H1 (cell line): Measurements from ENCODE around the gene SORBS1. TPM values are rescaled to one million over a fixed set of nuclear protein-coding genes. Genes with fewer than 3 reads are reported as not detected.

Experiments
- SRF ChIP-seq: IDR thresholded peaks from 2 replicates; pipeline ENCODE4 v1.6.1; 2011; ENCODE audit warnings: mild to moderate bottlenecking, low read depth, low read length, moderate library complexity
- polyA plus RNA-seq, 7 experiments: library from polyadenylated mRNA; depleted of rRNA in 3 of 7; stranded (reverse) in 5 of 7; unstranded in 2 of 7; fragments of >200 nt in 5 of 7; fragments of 200-250 nt in 2 of 7; gene quantifications; 1 replicate in 5 of 7; 2 replicates in 1 of 7; 4 replicates in 1 of 7; pipeline versions ENCODE4 v1.2.1 to v1.2.3, GENCODE V29; 2011 to 2013; ENCODE audit warnings: missing spikeins in 2 of 7, mixed read lengths in 2 of 7
- total RNA-seq: library from RNA; stranded (reverse); fragmentation: NEBNext Ultra II Directional; extraction: Animal tissue kit (Norgen Biotek cat#: 25700); gene quantifications from 2 replicates; pipeline ENCODE4 v1.2.1, GENCODE V29; 2021

Gene SORBS1
- total and polyA plus RNA-seq, 2 of the 8 experiments (the other 6 are each of a cell fraction or from before 2014, with no cell fraction given): 16.0 to 35.0 TPM

DNA sequence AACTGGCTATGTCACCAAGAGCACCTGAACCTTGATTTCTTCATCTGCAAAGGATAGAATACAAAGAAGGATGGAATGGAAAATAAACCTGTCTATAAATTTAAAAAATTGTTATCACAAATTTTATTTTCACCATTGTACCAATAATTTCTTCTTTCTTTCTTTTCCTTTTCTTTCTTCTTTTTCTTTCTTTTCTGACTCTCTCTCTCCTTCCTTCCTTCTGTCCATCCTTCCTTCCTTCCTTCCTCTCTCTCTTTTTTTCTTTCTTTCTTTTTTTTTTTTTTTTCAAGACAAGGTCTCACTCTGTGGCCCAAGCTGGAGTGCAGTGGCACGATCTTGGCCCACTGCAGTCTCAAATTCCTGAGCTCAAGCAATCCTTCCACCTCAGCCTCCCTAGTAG, 36.6 kb upstream of the SORBS1 start (continued):
- TF ChIP-seq SRF: no peak
